Kidney (tissue), 14 donors: Measurements from ENCODE around the gene RGS6. TPM values are rescaled to one million over a fixed set of nuclear protein-coding genes. Genes with fewer than 3 reads are reported as not detected.

ENCODE experiments used
- DNase-seq, 5 donors: peaks; one replicate each; pipeline ENCODE4 v3.0.0-alpha.2; 2013 to 2020
- FAIRE-seq: peaks from 2 replicates; lab custom pipeline; 2012; peaks lifted over from hg19 to GRCh38; lab: Jason Lieb, UNC
- H3K27ac ChIP-seq, 2 donors: one replicate each; pipeline ENCODE4 v1.7.0; 2013; ENCODE audit warnings: low read depth in 2 of 2, low read length in 2 of 2, inconsistent platforms in 1 of 2
- H3K27me3 ChIP-seq: one replicate; pipeline ENCODE4 v1.7.1; 2013; ENCODE audit warnings: low read length, inconsistent platforms; ENCODE audit not compliant: control insufficient read depth, insufficient read depth
- H3K36me3 ChIP-seq, 3 donors: one replicate each; pipeline versions ENCODE4 v1.7.0 to v1.7.1; 2013; ENCODE audit warnings: low read length in 3 of 3, control low read depth in 1 of 3, inconsistent platforms in 1 of 3; ENCODE audit not compliant: insufficient read depth in 3 of 3, control insufficient read depth in 2 of 3
- H3K4me1 ChIP-seq, 3 donors: one replicate each; pipeline versions ENCODE4 v1.7.0 to v1.7.1; 2013; ENCODE audit warnings: low read length in 3 of 3, inconsistent platforms in 1 of 3, low read depth in 1 of 3; ENCODE audit not compliant: control insufficient read depth in 2 of 3, insufficient read depth in 2 of 3
- H3K4me3 ChIP-seq, 3 donors: one replicate each; pipeline versions ENCODE4 v1.7.0 to v1.8.1; 2013; ENCODE audit warnings: low read length in 3 of 3, control low read depth in 1 of 3, inconsistent platforms in 1 of 3
- H3K9ac ChIP-seq, 3 donors: one replicate each; pipeline versions ENCODE4 v1.7.0 to v1.7.1; 2013; ENCODE audit warnings: low read length in 3 of 3, control low read depth in 1 of 3, inconsistent platforms in 1 of 3
- H3K9me3 ChIP-seq, 3 donors: one replicate each; pipeline versions ENCODE4 v1.7.0 to v1.7.1; 2013; ENCODE audit warnings: low read length in 3 of 3, control low read depth in 1 of 3, inconsistent platforms in 1 of 3; ENCODE audit not compliant: control insufficient read depth in 2 of 3, insufficient read depth in 1 of 3
- CTCF ChIP-seq: IDR thresholded peaks from 3 replicates; pipeline ENCODE4 v1.5.1; 2012; ENCODE audit warnings: mild to moderate bottlenecking, moderate library complexity, borderline replicate concordance; ENCODE audit not compliant: insufficient read depth; ENCODE audit errors: extremely low read depth
- intact Hi-C: fragments of 100-400 bp; cut with DNase I; formaldehyde crosslinking; loops from one replicate; pipeline ENCODE4 v1.11.1; 2022
- polyA plus RNA-seq: library from polyadenylated mRNA; stranded (reverse); fragments of 350-450 nt; fragmentation: Illumina TruSeq; extraction: RNeasy Lipid Tissue Mini Kit (QIAGEN cat#74804); gene quantifications from one replicate; pipeline ENCODE4 v1.2.3, GENCODE V29; 2014; ENCODE audit warnings: low read depth, low replicate concordance; ENCODE audit not compliant: insufficient read depth
- total RNA-seq: library from RNA; stranded (reverse); fragmentation: NEBNext Ultra II Directional; extraction: Animal tissue kit (Norgen Biotek cat#: 25700); gene quantifications from one replicate; pipeline ENCODE4 v1.2.1, GENCODE V29; 2021
- donor health status: control.
- donor health status: control.
- donor health status: control.
- donor health status: control.
- donor health status: control.
- donor health status: DM: yes; HTN: yes; CAD: no.
- donor health status: Normal renal cell carcinoma (clear cell type).

The RGS6 gene
- total and polyA plus RNA-seq, 2 donors from 2014 or later: 1.1 to 1.4 TPM

GRCh38 chr14:72040528-72040927 lies 108.3 kb downstream of the RGS6 start:
- Histone ChIP-seq H3K27me3 (no peaks in the 10 kb centered on the region), H3K36me3 (no peaks in the 10 kb centered on the region), H3K27ac (no peak overlapping the region), H3K4me3 (no peak overlapping the region), H3K9ac (no peak overlapping the region), H3K4me1 (no peaks in the 10 kb centered on the region), H3K9me3 (peaks cover 0 to 10% (median 2%) of the 10 kb centered on the region in 3 donors)
- DNase-seq (no peak), FAIRE-seq (no peak)
- no peak for TF ChIP-seq CTCF
- intact Hi-C loops: no loop called here

GRCh38 chr14:72045271-72045670 lies 113.0 kb downstream of the RGS6 start:
- H3K27me3 ChIP-seq: no peaks in the 10 kb centered on the region
- intact Hi-C loops: no loop called here
- DNase-seq (no peak), FAIRE-seq (no peak)
- no peaks in the 10 kb centered on the region for H3K4me1 ChIP-seq
- no peak overlapping the region for H3K27ac ChIP-seq
- H3K9ac ChIP-seq: no peak overlapping the region
- H3K36me3 ChIP-seq: no peaks in the 10 kb centered on the region
- TF ChIP-seq CTCF: no peak
- no peak overlapping the region for H3K4me3 ChIP-seq
- H3K9me3 ChIP-seq: peaks cover 0 to 13% (median 0%) of the 10 kb centered on the region in 3 donors

GRCh38 chr14:72045885-72046284 lies 113.7 kb downstream of the RGS6 start:
- Histone ChIP-seq H3K4me1 (no peaks in the 10 kb centered on the region), H3K4me3 (no peak overlapping the region), H3K9me3 (peaks cover 0 to 9% (median 0%) of the 10 kb centered on the region in 3 donors), H3K27me3 (no peaks in the 10 kb centered on the region), H3K27ac (no peak overlapping the region), H3K9ac (no peak overlapping the region), H3K36me3 (no peaks in the 10 kb centered on the region)
- DNase-seq: no peak
- no peak for TF ChIP-seq CTCF
- intact Hi-C loops: no loop called here
- no peak for FAIRE-seq

GRCh38 chr14:72049462-72049861 lies 117.2 kb downstream of the RGS6 start:
- no peak for DNase-seq
- Histone ChIP-seq H3K4me1 (no peaks in the 10 kb centered on the region), H3K4me3 (no peak overlapping the region), H3K9ac (no peak overlapping the region), H3K9me3 (peaks cover 0 to 3% (median 0%) of the 10 kb centered on the region in 3 donors), H3K27ac (no peak overlapping the region), H3K27me3 (no peaks in the 10 kb centered on the region), H3K36me3 (no peaks in the 10 kb centered on the region)
- intact Hi-C loops: no loop called here
- TF ChIP-seq CTCF: no peak
- FAIRE-seq: no peak
